HG03575 (cell line): ENCODE results near the gene PRICKLE2.

Experiments
- ATAC-seq: cut with Tn5 transposase; IDR thresholded peaks from one replicate; pipeline ENCODE4 v1.9.1; 2021; ENCODE audit not compliant: unreplicated experiment, insufficient number of reproducible peaks, low FRiP score; ENCODE audit errors: extremely low read depth

The PRICKLE2 gene

DNA sequence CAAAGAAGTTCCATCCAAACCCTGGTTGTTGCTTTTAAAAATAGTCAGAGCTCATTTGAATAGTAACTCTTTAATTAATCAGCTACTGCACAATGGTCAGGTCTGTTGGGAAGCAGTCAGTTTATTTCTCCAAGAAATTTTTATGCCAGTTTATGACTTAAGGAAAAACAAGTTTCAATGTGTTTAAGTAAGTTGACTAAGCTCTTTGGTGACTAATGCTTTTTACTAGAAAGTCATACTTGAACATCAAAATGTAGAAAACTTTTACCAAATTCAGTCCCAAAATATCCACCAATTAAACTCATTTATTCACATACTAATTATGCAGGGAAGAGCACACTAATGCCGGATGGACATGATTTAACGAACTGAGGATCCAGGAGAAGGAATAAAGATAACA is 22.1 kb downstream of the PRICKLE2 start:
- ATAC-seq, result no peak

GRCh38 chr3:64199932-64200331 is 25.3 kb downstream of the PRICKLE2 start:
- no peak for ATAC-seq

GRCh38 chr3:64196236-64196929 is 28.9 kb downstream of the PRICKLE2 start:
- ATAC-seq, result no peak

DNA sequence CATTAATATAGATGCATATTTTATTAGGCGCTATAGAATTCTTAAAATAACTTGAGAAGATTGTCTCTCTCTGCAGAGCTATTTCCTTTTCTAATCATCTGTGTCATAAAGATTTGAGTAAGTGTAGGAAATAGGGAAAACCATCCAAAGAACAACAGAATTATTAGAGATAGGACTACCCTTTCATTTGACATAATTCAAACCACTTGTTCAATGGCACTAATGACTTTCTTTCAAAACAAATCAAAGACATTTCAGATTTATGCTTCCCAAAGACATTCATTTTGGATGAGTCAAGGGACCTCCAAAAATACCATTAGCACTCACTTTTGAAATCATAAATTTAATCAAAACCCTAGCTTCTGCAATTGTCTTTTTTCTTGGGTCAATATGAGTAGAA is 29.5 kb downstream of the PRICKLE2 start:
- ATAC-seq, result no peak

GRCh38 chr3:64191822-64192221 is 33.4 kb downstream of the PRICKLE2 start:
- no peak for ATAC-seq

DNA sequence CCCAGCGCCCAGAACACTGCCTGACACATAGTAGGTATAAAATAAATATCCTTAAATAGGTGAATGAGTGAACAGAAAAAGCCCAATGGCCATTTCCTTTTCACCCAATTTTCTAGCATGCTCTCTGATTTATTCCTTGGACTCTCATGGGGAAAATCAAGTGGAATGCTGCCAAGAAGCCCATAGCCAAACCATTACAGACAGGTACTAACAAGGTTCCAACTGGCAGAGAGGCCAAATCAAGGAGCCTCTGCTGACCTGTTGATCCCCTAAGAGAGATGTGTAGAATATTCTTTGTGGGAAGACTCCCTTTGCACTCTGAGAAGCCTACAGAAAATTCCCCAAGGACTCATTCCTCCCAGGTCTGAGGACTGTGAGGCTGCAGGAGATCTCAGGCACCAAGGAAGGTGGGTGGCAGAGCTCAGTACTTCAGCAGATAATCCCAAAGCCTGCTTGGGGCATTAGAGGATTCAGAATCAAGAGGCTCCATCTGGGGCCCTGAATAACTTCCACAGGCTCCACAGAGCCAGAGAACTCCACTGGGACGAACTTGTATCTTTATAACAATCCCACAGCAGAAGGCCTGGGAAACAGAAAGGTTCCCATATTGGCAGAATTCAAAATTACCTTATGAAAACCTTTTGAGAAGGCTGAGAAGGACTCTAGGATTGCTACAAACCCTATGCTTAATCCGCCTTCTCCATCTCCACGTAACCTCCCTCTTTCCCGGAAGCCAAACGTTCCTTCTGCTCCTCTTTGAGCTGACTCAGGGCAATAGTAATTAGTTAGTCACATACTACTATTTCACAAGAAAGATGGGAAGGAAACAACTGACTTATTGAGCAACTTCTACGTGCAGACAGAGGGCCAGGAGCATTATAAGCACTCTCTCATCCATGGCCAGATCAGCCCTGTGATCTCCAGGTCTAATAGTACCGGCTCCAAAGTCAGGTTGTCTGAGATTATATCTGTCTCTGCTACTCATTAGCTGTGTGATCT is 34.5 kb downstream of the PRICKLE2 start:
- no peak for ATAC-seq

DNA sequence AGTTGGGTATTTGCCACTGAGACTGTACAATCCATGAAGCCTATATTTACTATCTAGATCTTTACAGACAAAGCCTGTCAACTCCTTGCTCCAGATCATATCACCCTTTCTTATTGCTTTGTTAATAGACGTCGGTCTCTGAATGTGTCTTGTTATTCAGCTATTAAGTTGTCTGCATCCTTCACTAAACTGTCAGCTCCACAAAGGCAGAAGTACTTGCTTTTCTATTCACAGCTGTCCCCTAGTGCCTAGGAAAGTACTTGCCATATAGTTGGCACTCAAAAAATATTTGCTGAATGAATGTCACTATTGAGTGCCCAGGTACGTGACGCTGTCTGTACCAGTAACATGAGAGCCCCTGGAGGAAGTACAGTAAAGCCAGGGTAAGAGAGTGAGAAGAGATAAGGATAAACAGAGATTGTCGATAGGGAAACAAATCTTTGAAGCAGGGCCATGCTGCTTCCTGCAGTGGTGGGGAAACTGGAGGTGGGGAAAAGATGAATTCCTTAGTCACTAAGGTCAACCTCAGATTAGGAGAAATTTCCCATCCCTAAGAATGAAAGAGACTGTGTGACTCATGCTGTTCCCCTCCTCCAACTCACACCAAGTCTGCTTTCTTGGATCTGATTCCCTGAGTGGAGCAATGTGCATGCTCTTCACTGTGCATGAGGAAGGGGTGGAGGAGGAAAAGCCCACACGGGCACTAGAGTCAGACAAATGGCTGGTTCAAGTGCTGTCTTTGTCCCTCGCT is 36.3 kb downstream of the PRICKLE2 start:
- ATAC-seq, result no peak

DNA sequence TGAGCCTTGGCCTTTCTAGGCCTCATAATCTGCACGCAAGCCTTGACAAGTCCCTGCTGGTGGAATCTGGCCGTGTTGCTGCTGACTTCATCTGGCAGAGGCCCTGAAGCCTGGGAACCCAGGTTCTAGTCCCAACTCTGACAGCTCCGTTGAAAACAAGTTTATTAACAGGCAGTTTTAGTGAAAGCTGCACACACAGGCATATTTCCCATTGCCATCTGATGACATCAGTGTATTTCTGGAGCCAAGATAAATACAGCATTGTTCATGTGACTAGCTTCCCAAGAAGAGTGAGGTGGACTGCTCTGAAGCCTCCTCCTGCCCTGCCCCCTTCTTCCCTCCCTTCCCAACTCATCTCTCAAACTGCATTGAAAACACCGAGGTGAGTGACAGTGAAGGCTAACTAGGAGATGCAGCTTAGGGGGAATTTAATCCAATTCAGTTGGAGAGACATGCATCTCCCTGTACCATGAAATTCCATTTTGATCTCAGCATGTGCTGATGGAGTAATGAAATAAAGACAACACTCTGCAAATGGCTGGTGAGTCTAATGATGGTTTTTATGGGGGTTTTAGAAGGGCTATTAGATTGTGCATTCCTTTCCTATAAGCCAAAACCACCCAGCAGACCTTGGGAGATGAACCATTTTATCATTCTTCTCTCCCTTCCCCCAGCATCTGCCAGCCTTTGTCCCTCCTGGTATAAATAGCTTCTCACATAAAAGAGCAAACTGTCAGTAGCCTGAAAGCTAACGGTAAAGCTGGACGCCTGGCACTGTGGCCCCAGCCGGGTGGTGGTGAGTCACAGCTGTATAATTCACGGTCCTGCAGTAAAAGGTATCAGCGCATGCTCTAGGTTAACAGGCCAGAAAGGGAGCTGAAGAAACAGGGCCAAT is 38.0 kb downstream of the PRICKLE2 start:
- no peak for ATAC-seq

GRCh38 chr3:64186667-64187064 is 38.6 kb downstream of the PRICKLE2 start:
- ATAC-seq, result no peak

- ATAC-seq, result no peak
Observed at GRCh38 chr3:64185436-64185835, 39.8 kb downstream of the PRICKLE2 start.

GRCh38 chr3:64184621-64185020 is 40.6 kb downstream of the PRICKLE2 start:
- no peak for ATAC-seq

DNA sequence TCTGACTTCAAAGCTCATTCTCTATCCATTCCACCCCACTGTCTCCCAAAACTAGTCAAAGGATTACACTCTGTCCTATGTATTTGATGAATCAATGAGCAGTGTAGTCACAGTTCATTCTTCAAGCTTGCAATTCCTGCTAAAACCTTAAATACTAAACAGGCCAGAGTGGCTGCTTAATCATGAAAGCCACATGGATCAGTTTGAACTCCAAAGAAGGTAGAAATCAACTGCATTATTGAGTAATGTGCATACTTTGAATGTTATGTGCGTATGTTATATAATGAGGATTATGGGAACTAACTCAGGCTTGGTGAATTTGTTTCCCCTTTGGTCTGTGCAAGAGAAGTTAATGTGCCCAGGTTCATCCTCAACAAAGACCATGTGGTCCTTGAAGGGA is 45.4 kb downstream of the PRICKLE2 start:
- no peak for ATAC-seq

- ATAC-seq, result no peak
Observed at GRCh38 chr3:64179249-64179648, 46.0 kb downstream of the PRICKLE2 start.

DNA sequence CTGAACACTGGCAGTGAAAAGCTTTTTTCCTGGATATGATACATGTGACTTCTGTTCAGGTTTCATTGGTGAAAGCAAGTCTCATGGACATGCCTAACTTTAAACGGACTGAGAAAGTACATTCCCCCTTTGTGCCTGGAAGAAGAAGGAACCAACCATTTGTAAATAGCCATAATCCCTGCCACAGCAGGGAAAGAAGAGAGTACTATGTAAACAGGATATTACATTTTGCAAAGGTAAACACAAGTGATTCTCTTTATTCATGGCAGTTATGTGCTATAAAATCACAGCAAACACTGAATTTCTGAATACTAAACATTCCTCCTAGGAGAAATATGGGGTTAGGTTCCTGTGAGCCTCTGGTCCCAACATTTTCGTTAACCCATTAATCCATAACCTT is 46.8 kb downstream of the PRICKLE2 start:
- ATAC-seq, result no peak

GRCh38 chr3:64176461-64176996 is 48.7 kb downstream of the PRICKLE2 start:
- peak; percentile 92 for ATAC-seq

DNA sequence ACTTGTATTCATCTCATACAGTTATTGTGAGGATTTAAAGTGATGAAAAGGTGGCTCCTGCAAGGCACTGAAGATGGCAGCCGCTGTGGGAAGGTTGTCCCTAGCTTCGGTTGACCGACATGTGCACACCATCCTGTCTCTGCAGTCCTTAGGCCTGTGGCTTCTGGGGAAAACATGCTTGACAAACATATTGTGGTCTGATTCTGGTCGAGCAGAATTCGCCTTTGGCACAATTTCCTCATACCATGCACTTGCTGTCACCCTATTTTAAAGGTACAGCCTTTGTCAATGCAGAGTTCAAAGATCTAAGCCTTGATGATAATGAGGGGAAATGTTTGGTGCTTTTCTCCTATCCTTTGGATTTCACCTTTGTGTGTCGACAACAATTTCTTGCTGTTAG is 50.9 kb downstream of the PRICKLE2 start:
- no peak for ATAC-seq

DNA sequence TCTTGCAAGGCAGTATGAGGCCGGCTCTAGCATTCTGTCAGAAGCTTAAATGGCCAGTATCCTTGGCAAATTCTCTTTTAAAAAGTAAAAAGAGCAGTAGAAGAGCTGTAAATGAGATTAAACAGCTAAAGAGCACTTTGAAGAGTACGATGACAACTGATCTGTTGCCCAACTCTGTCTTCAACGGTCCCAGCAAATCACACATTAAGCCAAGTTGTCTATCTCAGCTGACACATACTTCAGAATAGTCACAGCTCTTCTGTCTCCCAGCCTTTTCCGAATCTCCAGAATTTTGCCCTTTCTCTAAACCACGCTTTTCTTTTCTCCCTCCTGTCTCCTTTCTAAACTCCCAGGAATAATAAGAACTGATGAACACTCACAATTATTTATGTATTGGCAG is 51.7 kb downstream of the PRICKLE2 start:
- no peak for ATAC-seq

DNA sequence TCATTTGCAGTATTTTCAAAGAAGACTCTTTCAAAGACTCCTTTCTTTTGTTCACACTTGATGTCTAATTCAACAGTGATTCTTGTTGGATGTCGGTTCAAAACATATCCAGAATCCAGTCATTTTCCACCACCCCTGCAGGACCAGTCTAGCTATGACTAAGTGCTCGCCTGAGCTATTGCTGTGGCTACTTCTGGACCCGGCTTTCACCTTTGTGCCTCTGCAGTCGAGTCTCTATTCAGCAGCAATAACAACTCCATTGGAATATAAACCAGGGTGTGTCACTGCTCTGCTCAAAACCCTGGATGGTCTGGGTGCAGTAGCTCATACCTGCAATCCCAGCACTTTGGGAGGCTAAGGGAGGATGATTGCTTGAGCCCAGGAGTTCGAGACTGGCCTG is 55.0 kb downstream of the PRICKLE2 start:
- ATAC-seq, result no peak
